ENCODE measurements around the gene SLC37A1. TPM values are rescaled to one million over a fixed set of nuclear protein-coding genes. Genes with fewer than 3 reads are reported as not detected.

The SLC37A1 gene
- total RNA-seq, 1 experiment from 2014 or later, result 37.7 TPM

- H3K36me3 Mint-ChIP-seq (ENCODE audit: insufficient read depth in 1 of 3, low read depth in 3 of 3), result no peaks in the 10 kb centered on the region
- TF ChIP-seq, protein P1, sequence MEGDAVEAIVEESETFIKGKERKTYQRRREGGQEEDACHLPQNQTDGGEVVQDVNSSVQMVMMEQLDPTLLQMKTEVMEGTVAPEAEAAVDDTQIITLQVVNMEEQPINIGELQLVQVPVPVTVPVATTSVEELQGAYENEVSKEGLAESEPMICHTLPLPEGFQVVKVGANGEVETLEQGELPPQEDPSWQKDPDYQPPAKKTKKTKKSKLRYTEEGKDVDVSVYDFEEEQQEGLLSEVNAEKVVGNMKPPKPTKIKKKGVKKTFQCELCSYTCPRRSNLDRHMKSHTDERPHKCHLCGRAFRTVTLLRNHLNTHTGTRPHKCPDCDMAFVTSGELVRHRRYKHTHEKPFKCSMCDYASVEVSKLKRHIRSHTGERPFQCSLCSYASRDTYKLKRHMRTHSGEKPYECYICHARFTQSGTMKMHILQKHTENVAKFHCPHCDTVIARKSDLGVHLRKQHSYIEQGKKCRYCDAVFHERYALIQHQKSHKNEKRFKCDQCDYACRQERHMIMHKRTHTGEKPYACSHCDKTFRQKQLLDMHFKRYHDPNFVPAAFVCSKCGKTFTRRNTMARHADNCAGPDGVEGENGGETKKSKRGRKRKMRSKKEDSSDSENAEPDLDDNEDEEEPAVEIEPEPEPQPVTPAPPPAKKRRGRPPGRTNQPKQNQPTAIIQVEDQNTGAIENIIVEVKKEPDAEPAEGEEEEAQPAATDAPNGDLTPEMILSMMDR (conservative IDR thresholded peaks at IDR 0.05), result no peak
These were observed 22.3 kb upstream of the SLC37A1 start for GRCh38 chr21:42491328-42491727.

More at GRCh38 chr21:42491328-42491727, 22.3 kb upstream of the SLC37A1 start:
- no peak overlapping the region for H3K27ac ChIP-seq (ENCODE audit: insufficient read length, low read depth, low read length)
- no peak overlapping the region for H2AFZ ChIP-seq (ENCODE audit: low read length)
- Mint-ChIP-seq H3K4me1 (peaks cover 13 to 19% of the 10 kb centered on the region in 2 experiments), H3K27ac (no peak overlapping the region), H3K4me3 (no peak overlapping the region), H3K9me3 (no peaks in the 10 kb centered on the region), H3K27me3 (ENCODE audit: low read depth) (peaks cover 23% of the 10 kb centered on the region)
- H3K9me3 ChIP-seq (ENCODE audit: control insufficient read depth, low read depth, low read length), result no peaks in the 10 kb centered on the region
- H2BK20ac ChIP-seq (ENCODE audit: low read depth, low read length, poor library complexity, severe bottlenecking), result no peak overlapping the region
- peaks cover 6% of the 10 kb centered on the region for H3K23me2 ChIP-seq (ENCODE audit: insufficient read length, low read depth, low read length, poor library complexity, severe bottlenecking)
- H3K4ac ChIP-seq (ENCODE audit: low read depth, low read length), result no peak overlapping the region
- H4K8ac ChIP-seq (replicated peaks; ENCODE audit: insufficient read length, low read depth, low read length), result no peak overlapping the region
- H2BK12ac ChIP-seq (ENCODE audit: insufficient read length, low read depth, low read length), result no peak overlapping the region
- WGBS (ENCODE audit: extremely low coverage, insufficient read length, low lambda C conversion rate), result no CpG with 5 or more reads among the region's 1 CpG
- no peak overlapping the region for H2BK15ac ChIP-seq (ENCODE audit: low read depth, low read length)
- H3K27me3 ChIP-seq (ENCODE audit: insufficient read depth, low read length), result no peaks in the 10 kb centered on the region
- no peaks in the 10 kb centered on the region for H4K20me1 ChIP-seq (ENCODE audit: control insufficient read depth, insufficient read depth, insufficient read length)
- no peak overlapping the region for H2AK5ac ChIP-seq (ENCODE audit: insufficient read length, low read length)
- H3K79me1 ChIP-seq (ENCODE audit: insufficient read depth, low read depth, low read length, poor library complexity, severe bottlenecking), result no peaks in the 10 kb centered on the region
- no peak overlapping the region for H3K14ac ChIP-seq (ENCODE audit: insufficient read depth, low read length)
- no peak overlapping the region for H3K4me2 ChIP-seq (ENCODE audit: insufficient read depth, insufficient read length, low read length)
- H4K91ac ChIP-seq (ENCODE audit: insufficient read length, low read depth, low read length), result no peak overlapping the region
- no peak overlapping the region for H4K5ac ChIP-seq (ENCODE audit: insufficient read length, low read depth, low read length)
- H2BK5ac ChIP-seq (ENCODE audit: insufficient read length, low read length), result no peak overlapping the region
- no peaks in the 10 kb centered on the region; the same call in 1 of the 2 replicates for H3K4me1 ChIP-seq (ENCODE audit: insufficient read depth, low read length)
- H3K79me2 ChIP-seq (ENCODE audit: insufficient read depth, low read length), result no peaks in the 10 kb centered on the region
- no peak overlapping the region for H3K56ac ChIP-seq (ENCODE audit: insufficient read length, low read depth, low read length)
- no peak overlapping the region for H3K9ac ChIP-seq (ENCODE audit: extremely low read depth, insufficient read length, low read length)
- no peak for DNase-seq
- H2BK120ac ChIP-seq (ENCODE audit: low read depth, low read length, poor library complexity, severe bottlenecking), result no peak overlapping the region
- no peak overlapping the region for H3K18ac ChIP-seq (ENCODE audit: insufficient read length, low read depth, low read length)
- no peak overlapping the region for H3K23ac ChIP-seq (ENCODE audit: insufficient read length, low read depth, low read length)
- H3T11ph ChIP-seq (ENCODE audit: low read length), result no peak overlapping the region
